H9 (cell line): ENCODE measurements around the gene ERC2. TPM values are rescaled to one million over a fixed set of nuclear protein-coding genes. Genes with fewer than 3 reads are reported as not detected.

Experiments
- DNase-seq: peaks from one replicate; pipeline ENCODE4 v3.0.0-alpha.2; 2017
- H2AFZ ChIP-seq: one replicate; pipeline ENCODE4 v1.6.1; 2013; ENCODE audit warnings: mild to moderate bottlenecking, low read length, control low read depth, moderate library complexity
- H2AK5ac ChIP-seq: 2 replicates; pipeline ENCODE4 v1.6.1; 2013; ENCODE audit warnings: low read length, control low read depth, mixed read lengths; ENCODE audit not compliant: insufficient read length
- H2BK120ac ChIP-seq: one replicate; pipeline ENCODE4 v1.6.1; 2013; ENCODE audit warnings: low read depth, mild to moderate bottlenecking, low read length, control low read depth, inconsistent platforms; ENCODE audit not compliant: poor library complexity, severe bottlenecking
- H2BK12ac ChIP-seq: 2 replicates; pipeline ENCODE4 v1.6.1; 2013; ENCODE audit warnings: low read length, control low read depth, mixed read lengths, low read depth; ENCODE audit not compliant: insufficient read length
- H2BK15ac ChIP-seq: 2 replicates; pipeline ENCODE4 v1.6.1; 2013; ENCODE audit warnings: low read depth, low read length, control low read depth
- H2BK20ac ChIP-seq: one replicate; pipeline ENCODE4 v1.6.1; 2013; ENCODE audit warnings: low read depth, mild to moderate bottlenecking, low read length, control low read depth, inconsistent platforms; ENCODE audit not compliant: poor library complexity, severe bottlenecking
- H2BK5ac ChIP-seq: 2 replicates; pipeline ENCODE4 v1.6.1; 2013; ENCODE audit warnings: low read length, control low read depth, mixed read lengths; ENCODE audit not compliant: insufficient read length
- H3K14ac ChIP-seq: 2 replicates; pipeline ENCODE4 v1.6.1; 2013; ENCODE audit warnings: low read length, control low read depth; ENCODE audit not compliant: insufficient read depth
- H3K18ac ChIP-seq: 2 replicates; pipeline ENCODE4 v1.6.1; 2013; ENCODE audit warnings: low read depth, mild to moderate bottlenecking, mixed read lengths, low read length, control low read depth; ENCODE audit not compliant: insufficient read length
- H3K23ac ChIP-seq: 2 replicates; pipeline ENCODE4 v1.6.1; 2013; ENCODE audit warnings: low read length, control low read depth, mixed read lengths, low read depth; ENCODE audit not compliant: insufficient read length
- H3K23me2 ChIP-seq: 2 replicates; pipeline ENCODE4 v1.6.1; 2013; ENCODE audit warnings: low read depth, mild to moderate bottlenecking, mixed read lengths, low read length, control low read depth; ENCODE audit not compliant: insufficient read length, poor library complexity, severe bottlenecking
- H3K27ac ChIP-seq: 2 replicates; pipeline ENCODE4 v1.5.1; 2013; ENCODE audit warnings: low read length, control low read depth, mixed read lengths, low read depth; ENCODE audit not compliant: insufficient read length
- H3K27me3 ChIP-seq: 2 replicates; pipeline ENCODE4 v1.6.1; 2013; ENCODE audit warnings: low read length, control low read depth, inconsistent platforms; ENCODE audit not compliant: insufficient read depth
- H3K4ac ChIP-seq: 2 replicates; pipeline ENCODE4 v1.6.1; 2013; ENCODE audit warnings: low read depth, mild to moderate bottlenecking, control low read depth, inconsistent platforms, low read length, moderate library complexity
- H3K4me1 ChIP-seq: 2 replicates; pipeline ENCODE4 v1.6.1; 2013; ENCODE audit warnings: low read length, control low read depth, inconsistent platforms; ENCODE audit not compliant: insufficient read depth
- H3K4me2 ChIP-seq: 2 replicates; pipeline ENCODE4 v1.6.1; 2013; ENCODE audit warnings: low read length, control low read depth, mixed read lengths; ENCODE audit not compliant: insufficient read length, insufficient read depth
- H3K56ac ChIP-seq: 2 replicates; pipeline ENCODE4 v1.6.1; 2013; ENCODE audit warnings: low read depth, mild to moderate bottlenecking, mixed read lengths, low read length, control low read depth; ENCODE audit not compliant: insufficient read length
- H3K79me1 ChIP-seq: 2 replicates; pipeline ENCODE4 v1.6.1; 2013; ENCODE audit warnings: low read depth, mild to moderate bottlenecking, moderate library complexity, low read length, control low read depth, inconsistent platforms; ENCODE audit not compliant: insufficient read depth, poor library complexity, severe bottlenecking
- H3K79me2 ChIP-seq: 2 replicates; pipeline ENCODE4 v1.6.1; 2013; ENCODE audit warnings: low read length, control low read depth, inconsistent platforms; ENCODE audit not compliant: insufficient read depth
- H3K9ac ChIP-seq: 2 replicates; pipeline ENCODE4 v1.6.1; 2013; ENCODE audit warnings: low read length, control low read depth, mixed read lengths; ENCODE audit not compliant: insufficient read length; ENCODE audit errors: extremely low read depth
- H3K9me3 ChIP-seq: one replicate; pipeline ENCODE4 v1.6.1; 2013; ENCODE audit warnings: low read depth, low read length, inconsistent platforms; ENCODE audit not compliant: control insufficient read depth
- H3T11ph ChIP-seq: one replicate; pipeline ENCODE4 v1.6.1; 2013; ENCODE audit warnings: mild to moderate bottlenecking, low read length, control low read depth, inconsistent platforms
- H4K20me1 ChIP-seq: one replicate; pipeline ENCODE4 v1.6.1; 2013; ENCODE audit not compliant: control insufficient read depth, insufficient read length, insufficient read depth
- H4K5ac ChIP-seq: 2 replicates; pipeline ENCODE4 v1.6.1; 2013; ENCODE audit warnings: low read depth, mild to moderate bottlenecking, mixed read lengths, low read length, control low read depth; ENCODE audit not compliant: insufficient read length
- H4K8ac ChIP-seq: replicated peaks from 2 replicates; pipeline ENCODE4 v1.6.1; 2013; ENCODE audit warnings: low read length, control low read depth, mixed read lengths, low read depth; ENCODE audit not compliant: insufficient read length
- H4K91ac ChIP-seq: 2 replicates; pipeline ENCODE4 v1.6.1; 2013; ENCODE audit warnings: low read depth, mild to moderate bottlenecking, moderate library complexity, mixed read lengths, low read length, control low read depth; ENCODE audit not compliant: insufficient read length
- H3K27ac Mint-ChIP-seq, 3 experiments: 2 replicates in 2 of 3; 3 replicates in 1 of 3; pipeline ENCODE4 v1.8.0; 2020 to 2021; ENCODE audit warnings: mixed read lengths in 3 of 3, mild to moderate bottlenecking in 1 of 3, moderate library complexity in 1 of 3
- H3K27me3 Mint-ChIP-seq: 2 replicates; pipeline ENCODE4 v1.8.0; 2021; ENCODE audit warnings: low read depth, mild to moderate bottlenecking, moderate library complexity, mixed read lengths
- H3K36me3 Mint-ChIP-seq, 3 experiments: 2 replicates in 2 of 3; 3 replicates in 1 of 3; pipeline ENCODE4 v1.8.0; 2020 to 2021; ENCODE audit warnings: low read depth in 3 of 3, mixed read lengths in 3 of 3; ENCODE audit not compliant: insufficient read depth in 1 of 3
- H3K4me1 Mint-ChIP-seq, 2 experiments: 2 replicates each; pipeline ENCODE4 v1.8.0; 2020; ENCODE audit warnings: mixed read lengths in 2 of 2
- H3K4me3 Mint-ChIP-seq, 2 experiments: 2 replicates in 1 of 2; 3 replicates in 1 of 2; pipeline ENCODE4 v1.8.0; 2020 to 2021; ENCODE audit warnings: mild to moderate bottlenecking in 2 of 2, mixed read lengths in 2 of 2, moderate library complexity in 1 of 2
- H3K9me3 Mint-ChIP-seq, 2 experiments: 2 replicates in 1 of 2; 3 replicates in 1 of 2; pipeline ENCODE4 v1.8.0; 2020; ENCODE audit warnings: mild to moderate bottlenecking in 2 of 2, mixed read lengths in 2 of 2, moderate library complexity in 1 of 2
- WGBS: extraction: QIAGEN DNeasy Blood & Tissue Kit; methylation state at CpG from one replicate; pipeline ENCODE4 v1.1.7; 2013; ENCODE audit warnings: missing lambda C conversion rate, low lambda C conversion rate, mixed read lengths; ENCODE audit not compliant: insufficient read length; ENCODE audit errors: extremely low coverage; 5-methylcytosine and 5-hydroxymethylcytosine counted together
- total RNA-seq: library from RNA; stranded (reverse); gene quantifications from 2 replicates; pipeline ENCODE4 v1.2.1, GENCODE V29; 2021
- TF ChIP-seq, protein P1 (sequence below): fragments of 200-600 bp; sonication (generic); conservative IDR thresholded peaks from 3 replicates; pipeline ENCODE4 v1.8.0; 2021; ENCODE audit warnings: antibody characterized with exemption, mild to moderate bottlenecking

ERC2 gene
- total RNA-seq, 1 experiment from 2014 or later = 15.4 TPM

DNA sequence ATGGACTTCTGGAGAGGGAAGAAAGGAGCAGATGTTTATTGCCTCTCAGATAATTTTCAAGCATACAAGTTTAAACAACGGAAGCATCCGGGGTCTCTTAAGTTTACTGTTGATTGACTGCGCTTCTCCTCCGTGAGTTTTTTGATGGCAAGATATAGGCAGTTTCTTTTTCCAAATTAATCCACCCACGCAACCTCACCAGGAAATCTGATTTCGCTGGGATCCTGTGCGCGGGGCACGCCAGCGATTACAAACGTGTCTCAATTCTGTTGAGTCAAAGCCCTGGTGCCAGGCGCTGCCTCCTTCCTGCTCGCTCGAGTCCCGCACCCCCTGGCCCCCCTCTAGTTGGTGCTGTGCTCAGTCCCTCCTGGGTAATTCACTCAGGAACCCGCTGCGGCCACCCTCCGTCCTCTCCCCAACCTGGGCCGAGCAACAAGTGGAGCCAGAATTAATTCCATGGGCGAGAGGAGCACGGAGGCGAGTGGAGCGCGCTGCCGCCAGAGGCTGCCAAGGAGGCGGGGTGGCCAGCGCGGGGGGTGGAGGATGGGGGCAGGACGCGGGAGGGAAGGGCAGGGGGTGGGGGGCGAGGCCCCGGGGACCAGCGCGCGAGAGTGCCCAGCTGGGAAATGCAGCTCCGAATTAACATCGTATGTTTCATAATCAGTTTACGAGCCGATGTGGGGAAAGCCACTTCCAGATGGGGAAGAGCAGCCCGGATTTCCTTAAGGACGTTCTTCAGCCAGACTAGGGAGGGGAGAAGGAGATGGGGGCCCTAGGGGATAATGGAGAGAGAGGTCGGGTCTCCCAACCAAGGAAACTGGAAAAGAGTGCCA is 987.1 kb downstream of the ERC2 start:
- Mint-ChIP-seq H3K4me3 (peak overlapping the region; percentile 63 to 87), H3K9me3 (peaks cover 0 to 5% of the 10 kb centered on the region in 2 experiments; a peak in 3 of 5 replicates), H3K36me3 (0 out of 7 replicates have a peak, but pooled peaks cover 0 to 2% (median 0%) of the 10 kb centered on the region in 3 experiments), H3K4me1 (peaks cover 41% of the 10 kb centered on the region in 2 experiments), H3K27me3 (peaks cover 99% of the 10 kb centered on the region), H3K27ac (no peak overlapping the region)
- no peak overlapping the region for H3K9ac ChIP-seq
- H3K27me3 ChIP-seq = peaks cover 53% of the 10 kb centered on the region; the same call in 1 of the 2 replicates
- no peak overlapping the region for H2BK5ac ChIP-seq
- no peak overlapping the region for H3K56ac ChIP-seq
- H3K4me1 ChIP-seq = peaks cover 2% of the 10 kb centered on the region; the same call in 1 of the 2 replicates
- H2BK20ac ChIP-seq = no peak overlapping the region
- no peak overlapping the region for H3K4ac ChIP-seq
- no peak overlapping the region for H2BK15ac ChIP-seq
- no peak overlapping the region for H3T11ph ChIP-seq
- H4K20me1 ChIP-seq = no peaks in the 10 kb centered on the region
- H3K14ac ChIP-seq = no peak overlapping the region; the same call in 1 of the 2 replicates
- H3K23me2 ChIP-seq = peaks cover 45% of the 10 kb centered on the region
- H3K18ac ChIP-seq = no peak overlapping the region
- no peaks in the 10 kb centered on the region for H3K79me2 ChIP-seq
- H4K5ac ChIP-seq = no peak overlapping the region
- H4K8ac ChIP-seq = no peak overlapping the region
- no peak overlapping the region for H2BK12ac ChIP-seq
- no peak overlapping the region for H2BK120ac ChIP-seq
- no peak overlapping the region for H2AK5ac ChIP-seq
- H3K4me2 ChIP-seq = peak overlapping the region; percentile 70
- no peak overlapping the region for H2AFZ ChIP-seq
- no peak overlapping the region for H3K23ac ChIP-seq
- WGBS = no CpG with 5 or more reads among the region's 42 CpGs
- no peak overlapping the region for H3K27ac ChIP-seq
- H3K9me3 ChIP-seq = no peaks in the 10 kb centered on the region
- peak; percentile 44 for DNase-seq
- TF ChIP-seq, protein P1, sequence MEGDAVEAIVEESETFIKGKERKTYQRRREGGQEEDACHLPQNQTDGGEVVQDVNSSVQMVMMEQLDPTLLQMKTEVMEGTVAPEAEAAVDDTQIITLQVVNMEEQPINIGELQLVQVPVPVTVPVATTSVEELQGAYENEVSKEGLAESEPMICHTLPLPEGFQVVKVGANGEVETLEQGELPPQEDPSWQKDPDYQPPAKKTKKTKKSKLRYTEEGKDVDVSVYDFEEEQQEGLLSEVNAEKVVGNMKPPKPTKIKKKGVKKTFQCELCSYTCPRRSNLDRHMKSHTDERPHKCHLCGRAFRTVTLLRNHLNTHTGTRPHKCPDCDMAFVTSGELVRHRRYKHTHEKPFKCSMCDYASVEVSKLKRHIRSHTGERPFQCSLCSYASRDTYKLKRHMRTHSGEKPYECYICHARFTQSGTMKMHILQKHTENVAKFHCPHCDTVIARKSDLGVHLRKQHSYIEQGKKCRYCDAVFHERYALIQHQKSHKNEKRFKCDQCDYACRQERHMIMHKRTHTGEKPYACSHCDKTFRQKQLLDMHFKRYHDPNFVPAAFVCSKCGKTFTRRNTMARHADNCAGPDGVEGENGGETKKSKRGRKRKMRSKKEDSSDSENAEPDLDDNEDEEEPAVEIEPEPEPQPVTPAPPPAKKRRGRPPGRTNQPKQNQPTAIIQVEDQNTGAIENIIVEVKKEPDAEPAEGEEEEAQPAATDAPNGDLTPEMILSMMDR = no peak
- no peaks in the 10 kb centered on the region for H3K79me1 ChIP-seq
- H4K91ac ChIP-seq = no peak overlapping the region
